Measurements from ENCODE around the gene SULT1B1.

SULT1B1 gene

DNA sequence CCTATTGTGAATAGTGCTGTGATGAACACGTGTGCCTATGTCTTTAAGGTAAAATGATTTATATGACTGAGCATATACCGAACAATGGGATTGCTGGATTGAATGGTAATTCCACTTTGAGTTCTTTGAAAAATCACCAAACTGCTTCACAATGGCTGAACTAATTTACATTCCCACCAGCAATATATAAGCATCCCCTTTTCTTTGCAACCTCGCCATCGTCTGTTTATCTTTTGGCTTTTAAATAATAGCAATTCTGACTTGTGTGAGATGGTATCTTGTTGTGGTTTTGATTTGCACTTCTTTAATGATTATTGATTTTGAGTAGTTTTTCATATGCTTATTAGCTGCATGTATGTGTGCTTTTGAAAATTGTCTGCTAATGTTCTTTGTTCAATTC lies 75.6 kb downstream of the SULT1B1 start:
- no peak for DNase-seq
